ENCODE data around the gene MKRN3. TPM values are rescaled to one million over a fixed set of nuclear protein-coding genes. Genes with fewer than 3 reads are reported as not detected.
"Not testable (repeated sequence)": the region's sequence is repeated elsewhere in the genome, so short reads cannot be mapped to it uniquely, and the experiment has no call there.

The MKRN3 gene
- polyA plus RNA-seq, 1 of the 3 experiments (the other 2 are of a cell fraction) = 4.7 TPM

DNA sequence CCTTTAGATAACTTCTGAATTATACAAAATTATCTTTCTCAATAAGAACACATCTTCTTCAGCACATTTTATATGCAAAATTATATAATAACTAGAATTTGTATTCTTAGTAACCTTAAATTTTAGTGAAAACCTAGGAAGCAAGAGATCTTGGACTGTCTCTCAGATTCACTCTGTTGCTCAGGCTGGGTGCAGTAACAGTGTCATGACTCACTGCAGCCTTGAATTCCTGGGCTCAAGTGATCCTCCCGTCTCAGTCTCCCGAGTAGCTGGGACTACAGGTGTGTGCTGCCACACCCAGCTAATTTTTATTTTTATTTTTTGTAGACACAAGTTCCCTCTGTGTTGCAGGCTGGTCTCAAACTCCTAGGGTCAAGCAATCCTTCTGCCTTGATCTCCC lies 29.9 kb downstream of the MKRN3 start (continued):
- TF ChIP-seq CHD2 (IDR thresholded peaks at IDR 0.05; ENCODE audit: low read length, partially characterized antibody) = no peak
- no peak for TF ChIP-seq MXI1 (IDR thresholded peaks at IDR 0.05; ENCODE audit: low read depth, low read length)
- no peak for TF ChIP-seq NRF1 (IDR thresholded peaks at IDR 0.05; ENCODE audit: low read depth, low read length)
- TF ChIP-seq, protein P1, sequence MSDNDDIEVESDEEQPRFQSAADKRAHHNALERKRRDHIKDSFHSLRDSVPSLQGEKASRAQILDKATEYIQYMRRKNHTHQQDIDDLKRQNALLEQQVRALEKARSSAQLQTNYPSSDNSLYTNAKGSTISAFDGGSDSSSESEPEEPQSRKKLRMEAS (IDR thresholded peaks at IDR 0.05; ENCODE audit: low read depth) = no peak
- TF ChIP-seq, protein P2, sequence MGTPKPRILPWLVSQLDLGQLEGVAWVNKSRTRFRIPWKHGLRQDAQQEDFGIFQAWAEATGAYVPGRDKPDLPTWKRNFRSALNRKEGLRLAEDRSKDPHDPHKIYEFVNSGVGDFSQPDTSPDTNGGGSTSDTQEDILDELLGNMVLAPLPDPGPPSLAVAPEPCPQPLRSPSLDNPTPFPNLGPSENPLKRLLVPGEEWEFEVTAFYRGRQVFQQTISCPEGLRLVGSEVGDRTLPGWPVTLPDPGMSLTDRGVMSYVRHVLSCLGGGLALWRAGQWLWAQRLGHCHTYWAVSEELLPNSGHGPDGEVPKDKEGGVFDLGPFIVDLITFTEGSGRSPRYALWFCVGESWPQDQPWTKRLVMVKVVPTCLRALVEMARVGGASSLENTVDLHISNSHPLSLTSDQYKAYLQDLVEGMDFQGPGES (IDR thresholded peaks at IDR 0.05; ENCODE audit: low read depth, low read length) = no peak

DNA sequence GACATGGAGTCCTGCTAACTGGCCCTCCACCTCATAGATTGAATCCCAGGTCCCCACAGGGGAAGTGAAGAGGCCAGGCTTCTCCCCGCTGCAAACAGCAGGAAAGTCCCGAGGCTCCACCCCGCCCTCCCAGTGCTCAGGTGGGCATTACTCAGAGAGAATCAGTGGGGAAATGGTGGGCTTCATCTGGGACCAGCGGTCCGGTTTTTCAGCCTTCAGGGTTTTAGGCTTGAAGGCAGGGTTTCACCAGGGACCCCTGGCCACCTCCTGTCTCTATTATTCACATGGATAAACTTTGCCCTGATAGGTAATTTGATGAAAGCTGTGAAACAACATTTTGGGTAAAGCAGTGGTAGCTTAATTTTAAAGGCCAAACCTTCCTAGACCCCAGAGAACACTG lies 31.3 kb downstream of the MKRN3 start:
- H3K27ac ChIP-seq (ENCODE audit: low read depth in 2 of 2, low read length in 1 of 2) = no peak overlapping the region
- H3K4me3 ChIP-seq (ENCODE audit: low read depth in 2 of 2, low read length in 1 of 2) = no peak overlapping the region
- H3F3A ChIP-seq (replicated peaks; ENCODE audit: insufficient read depth) = no peaks in the 10 kb centered on the region
- TF ChIP-seq TCF12 (IDR thresholded peaks at IDR 0.05) (no peak), FOXM1 (IDR thresholded peaks at IDR 0.05; ENCODE audit: low read depth) (no peak), MEF2A (IDR thresholded peaks at IDR 0.05; ENCODE audit: borderline replicate concordance, low read depth) (no peak), RAD21 (IDR thresholded peaks at IDR 0.05; ENCODE audit: low read length) (no peak), EP300 (IDR thresholded peaks at IDR 0.05; ENCODE audit: borderline replicate concordance in 1 of 2, low read depth in 1 of 2, low read length in 1 of 2) (no peak), SMC3 (IDR thresholded peaks at IDR 0.05; ENCODE audit: low read depth, low read length) (no peak), FOSL2 (IDR thresholded peaks at IDR 0.05; ENCODE audit: borderline replicate concordance, low read depth) (no peak)
- TF ChIP-seq, protein P1 (IDR thresholded peaks at IDR 0.05; ENCODE audit: low read depth) = no peak
- TF ChIP-seq, protein P3, sequence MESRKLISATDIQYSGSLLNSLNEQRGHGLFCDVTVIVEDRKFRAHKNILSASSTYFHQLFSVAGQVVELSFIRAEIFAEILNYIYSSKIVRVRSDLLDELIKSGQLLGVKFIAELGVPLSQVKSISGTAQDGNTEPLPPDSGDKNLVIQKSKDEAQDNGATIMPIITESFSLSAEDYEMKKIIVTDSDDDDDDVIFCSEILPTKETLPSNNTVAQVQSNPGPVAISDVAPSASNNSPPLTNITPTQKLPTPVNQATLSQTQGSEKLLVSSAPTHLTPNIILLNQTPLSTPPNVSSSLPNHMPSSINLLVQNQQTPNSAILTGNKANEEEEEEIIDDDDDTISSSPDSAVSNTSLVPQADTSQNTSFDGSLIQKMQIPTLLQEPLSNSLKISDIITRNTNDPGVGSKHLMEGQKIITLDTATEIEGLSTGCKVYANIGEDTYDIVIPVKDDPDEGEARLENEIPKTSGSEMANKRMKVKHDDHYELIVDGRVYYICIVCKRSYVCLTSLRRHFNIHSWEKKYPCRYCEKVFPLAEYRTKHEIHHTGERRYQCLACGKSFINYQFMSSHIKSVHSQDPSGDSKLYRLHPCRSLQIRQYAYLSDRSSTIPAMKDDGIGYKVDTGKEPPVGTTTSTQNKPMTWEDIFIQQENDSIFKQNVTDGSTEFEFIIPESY (IDR thresholded peaks at IDR 0.05; ENCODE audit: borderline replicate concordance, low read depth) = no peak
- TF ChIP-seq, protein P4, sequence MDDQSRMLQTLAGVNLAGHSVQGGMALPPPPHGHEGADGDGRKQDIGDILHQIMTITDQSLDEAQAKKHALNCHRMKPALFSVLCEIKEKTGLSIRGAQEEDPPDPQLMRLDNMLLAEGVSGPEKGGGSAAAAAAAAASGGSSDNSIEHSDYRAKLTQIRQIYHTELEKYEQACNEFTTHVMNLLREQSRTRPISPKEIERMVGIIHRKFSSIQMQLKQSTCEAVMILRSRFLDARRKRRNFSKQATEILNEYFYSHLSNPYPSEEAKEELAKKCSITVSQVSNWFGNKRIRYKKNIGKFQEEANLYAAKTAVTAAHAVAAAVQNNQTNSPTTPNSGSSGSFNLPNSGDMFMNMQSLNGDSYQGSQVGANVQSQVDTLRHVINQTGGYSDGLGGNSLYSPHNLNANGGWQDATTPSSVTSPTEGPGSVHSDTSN (IDR thresholded peaks at IDR 0.05) = no peak
- TF ChIP-seq, protein P5, sequence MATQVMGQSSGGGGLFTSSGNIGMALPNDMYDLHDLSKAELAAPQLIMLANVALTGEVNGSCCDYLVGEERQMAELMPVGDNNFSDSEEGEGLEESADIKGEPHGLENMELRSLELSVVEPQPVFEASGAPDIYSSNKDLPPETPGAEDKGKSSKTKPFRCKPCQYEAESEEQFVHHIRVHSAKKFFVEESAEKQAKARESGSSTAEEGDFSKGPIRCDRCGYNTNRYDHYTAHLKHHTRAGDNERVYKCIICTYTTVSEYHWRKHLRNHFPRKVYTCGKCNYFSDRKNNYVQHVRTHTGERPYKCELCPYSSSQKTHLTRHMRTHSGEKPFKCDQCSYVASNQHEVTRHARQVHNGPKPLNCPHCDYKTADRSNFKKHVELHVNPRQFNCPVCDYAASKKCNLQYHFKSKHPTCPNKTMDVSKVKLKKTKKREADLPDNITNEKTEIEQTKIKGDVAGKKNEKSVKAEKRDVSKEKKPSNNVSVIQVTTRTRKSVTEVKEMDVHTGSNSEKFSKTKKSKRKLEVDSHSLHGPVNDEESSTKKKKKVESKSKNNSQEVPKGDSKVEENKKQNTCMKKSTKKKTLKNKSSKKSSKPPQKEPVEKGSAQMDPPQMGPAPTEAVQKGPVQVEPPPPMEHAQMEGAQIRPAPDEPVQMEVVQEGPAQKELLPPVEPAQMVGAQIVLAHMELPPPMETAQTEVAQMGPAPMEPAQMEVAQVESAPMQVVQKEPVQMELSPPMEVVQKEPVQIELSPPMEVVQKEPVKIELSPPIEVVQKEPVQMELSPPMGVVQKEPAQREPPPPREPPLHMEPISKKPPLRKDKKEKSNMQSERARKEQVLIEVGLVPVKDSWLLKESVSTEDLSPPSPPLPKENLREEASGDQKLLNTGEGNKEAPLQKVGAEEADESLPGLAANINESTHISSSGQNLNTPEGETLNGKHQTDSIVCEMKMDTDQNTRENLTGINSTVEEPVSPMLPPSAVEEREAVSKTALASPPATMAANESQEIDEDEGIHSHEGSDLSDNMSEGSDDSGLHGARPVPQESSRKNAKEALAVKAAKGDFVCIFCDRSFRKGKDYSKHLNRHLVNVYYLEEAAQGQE (IDR thresholded peaks at IDR 0.05; ENCODE audit: low read depth, low read length) = no peak
- H3K4me2 ChIP-seq = no peak overlapping the region
- H3K27me3 ChIP-seq (ENCODE audit: insufficient read depth) = no peaks in the 10 kb centered on the region
- ChIA-PET CTCF (interaction anchor here (1.0 kb wide), 1 partner anchor 262 kb away, joined by 3 read pairs; no protein-coding TSS in a partner anchor), POLR2A (no interaction called here)
- H2AFZ ChIP-seq (ENCODE audit: low read depth) = no peak overlapping the region
- WGBS (ENCODE audit: low lambda C conversion rate) = 68% methylated on average over 5 of the region's 5 CpGs
- DNase-seq = no peak
- H3K9me2 ChIP-seq = no peaks in the 10 kb centered on the region
- no peaks in the 10 kb centered on the region for H3K4me1 ChIP-seq (ENCODE audit: control insufficient read depth in 1 of 2, insufficient read depth in 2 of 2, low read depth in 1 of 2, low read length in 1 of 2)
- H3K9ac ChIP-seq = no peak overlapping the region
- no peaks in the 10 kb centered on the region for H3K36me3 ChIP-seq (replicated peaks in 1 of 2; ENCODE audit: control insufficient read depth in 1 of 2, insufficient read depth in 2 of 2, low read length in 1 of 2)
- no peaks in the 10 kb centered on the region for H4K20me1 ChIP-seq (ENCODE audit: insufficient read depth)
- no peaks in the 10 kb centered on the region for H3K9me3 ChIP-seq
- H3K79me2 ChIP-seq (ENCODE audit: insufficient read depth) = no peaks in the 10 kb centered on the region

DNA sequence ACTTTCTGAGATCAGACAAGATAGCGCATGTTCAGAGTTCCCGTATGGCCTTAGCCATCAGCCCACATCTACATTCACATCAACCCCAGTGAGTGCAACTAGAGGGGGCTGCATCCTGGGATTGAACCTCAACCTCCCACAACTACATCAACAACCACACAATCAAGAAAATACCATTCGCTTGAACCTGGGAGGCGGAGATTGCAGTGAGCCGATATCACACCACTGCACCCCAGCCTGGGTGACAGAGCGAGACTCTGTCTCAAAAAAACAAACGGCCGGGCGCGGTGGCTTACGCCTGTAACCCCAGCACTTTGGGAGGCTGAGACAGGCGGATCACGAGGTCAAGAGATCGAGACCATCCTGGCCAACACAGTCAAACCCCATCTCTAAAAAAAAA lies 31.8 kb downstream of the MKRN3 start:
- H3K4me1 ChIP-seq (ENCODE audit: control insufficient read depth in 1 of 2, insufficient read depth in 2 of 2, low read depth in 1 of 2, low read length in 1 of 2); H3K27ac ChIP-seq (ENCODE audit: low read depth in 2 of 2, low read length in 1 of 2); H2AFZ ChIP-seq (ENCODE audit: low read depth); H3F3A ChIP-seq (replicated peaks; ENCODE audit: insufficient read depth); H3K9me2 ChIP-seq; POLR2A ChIA-PET; H4K20me1 ChIP-seq (ENCODE audit: insufficient read depth); H3K4me2 ChIP-seq; H3K27me3 ChIP-seq (ENCODE audit: insufficient read depth); H3K79me2 ChIP-seq (ENCODE audit: insufficient read depth); H3K36me3 ChIP-seq (replicated peaks in 1 of 2; ENCODE audit: control insufficient read depth in 1 of 2, insufficient read depth in 2 of 2, low read length in 1 of 2); H3K4me3 ChIP-seq (ENCODE audit: low read depth in 2 of 2, low read length in 1 of 2); CTCF ChIA-PET; H3K9ac ChIP-seq; H3K9me3 ChIP-seq; DNase-seq: not testable (repeated sequence)
- 70% methylated on average over 11 of the region's 14 CpGs for WGBS (ENCODE audit: low lambda C conversion rate)
